HG03457 (cell line): ENCODE measurements around the gene WDR7.

ENCODE experiments used
- ATAC-seq: cut with Tn5 transposase; IDR thresholded peaks from one replicate; pipeline ENCODE4 v1.9.1; 2021; ENCODE audit warnings: moderate number of reproducible peaks; ENCODE audit not compliant: unreplicated experiment

Gene WDR7

DNA sequence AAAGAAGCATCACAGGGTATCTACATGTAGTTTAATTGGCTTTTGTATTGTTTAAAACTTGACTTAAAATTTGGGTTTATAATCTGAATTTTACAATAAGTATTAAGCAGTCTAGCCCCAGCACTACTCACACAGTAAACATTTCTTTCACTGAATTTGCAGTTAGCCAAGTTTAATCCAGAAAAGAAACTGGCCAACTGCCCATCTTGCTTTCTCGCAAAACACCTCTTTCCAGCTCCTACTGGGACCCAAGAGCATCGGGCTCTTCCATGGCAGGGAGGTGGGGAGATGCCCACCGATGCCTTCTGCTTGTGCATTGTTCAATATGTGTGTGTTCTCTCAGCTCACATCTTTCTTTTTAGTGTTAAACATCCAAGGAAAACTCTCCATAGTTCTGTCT lies 283.0 kb downstream of the WDR7 start:
- ATAC-seq: no peak

DNA sequence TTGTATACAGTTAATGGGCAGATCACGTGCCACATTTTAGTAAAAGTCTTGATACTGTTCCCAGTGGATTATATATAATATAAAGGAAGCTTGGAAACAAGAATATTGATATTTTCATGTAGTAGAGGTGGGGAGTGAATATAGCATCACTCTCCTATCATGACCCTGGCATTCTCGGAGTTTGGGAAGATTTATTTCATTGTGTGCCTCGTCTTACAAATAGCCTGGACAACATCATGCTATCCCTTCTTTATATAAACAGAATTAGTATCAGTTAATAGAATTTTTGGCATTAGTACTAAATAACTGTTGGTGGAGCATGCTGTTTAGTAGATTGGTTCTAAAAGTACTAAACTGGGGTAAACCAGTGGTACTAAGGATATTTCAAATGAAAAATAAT lies 283.7 kb downstream of the WDR7 start:
- ATAC-seq: no peak

GRCh38 chr18:56935434-56936040 lies 284.4 kb downstream of the WDR7 start:
- ATAC-seq: no peak

DNA sequence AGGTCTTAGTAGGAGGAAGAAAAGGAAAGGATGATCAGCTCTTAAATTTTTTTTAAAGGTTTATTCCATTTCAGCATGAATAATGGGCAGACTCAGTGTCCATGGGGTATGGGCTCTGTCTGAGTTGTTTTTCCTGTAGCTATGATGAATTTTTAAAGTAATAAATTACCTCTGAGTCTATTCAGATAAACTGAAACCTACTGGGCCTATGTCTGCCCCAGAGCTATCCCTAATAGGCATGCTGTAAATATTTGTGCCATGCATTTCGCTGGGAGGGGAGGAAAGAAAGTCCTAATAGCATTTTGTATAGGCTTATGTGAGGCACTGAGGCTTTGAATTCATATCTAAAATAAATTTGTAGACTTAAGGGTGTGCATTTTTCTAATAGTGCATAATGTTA lies 285.3 kb downstream of the WDR7 start:
- ATAC-seq: no peak

DNA sequence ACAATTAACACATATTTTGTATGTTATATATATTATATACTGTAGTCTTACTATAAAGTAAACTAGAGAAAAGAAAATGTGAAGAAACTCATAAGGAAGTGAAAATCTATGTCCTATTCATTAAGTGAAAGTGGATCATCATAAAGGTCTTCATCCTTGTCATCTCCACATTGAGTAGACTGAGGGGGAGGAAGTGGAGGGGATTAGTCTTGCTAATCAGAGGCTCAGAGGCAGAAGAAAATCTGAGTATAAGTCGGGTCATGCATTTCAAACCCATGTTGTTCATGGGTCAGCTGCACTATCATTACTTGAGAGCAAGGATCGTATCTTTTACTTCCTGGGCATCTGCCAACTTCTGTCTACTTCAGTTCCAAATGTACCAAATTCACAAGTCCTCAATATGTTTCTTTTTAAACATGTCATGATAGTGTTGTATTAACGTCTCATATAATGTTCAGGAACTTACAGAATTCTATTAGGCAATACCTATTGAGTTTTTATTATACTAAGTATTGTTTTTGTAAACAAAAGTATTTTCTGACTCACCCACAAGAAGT lies 286.8 kb downstream of the WDR7 start:
- no peak for ATAC-seq

- no peak for ATAC-seq
Observed at GRCh38 chr18:56945171-56946083, 294.3 kb downstream of the WDR7 start.

GRCh38 chr18:56947236-56947635 lies 296.1 kb downstream of the WDR7 start:
- no peak for ATAC-seq

DNA sequence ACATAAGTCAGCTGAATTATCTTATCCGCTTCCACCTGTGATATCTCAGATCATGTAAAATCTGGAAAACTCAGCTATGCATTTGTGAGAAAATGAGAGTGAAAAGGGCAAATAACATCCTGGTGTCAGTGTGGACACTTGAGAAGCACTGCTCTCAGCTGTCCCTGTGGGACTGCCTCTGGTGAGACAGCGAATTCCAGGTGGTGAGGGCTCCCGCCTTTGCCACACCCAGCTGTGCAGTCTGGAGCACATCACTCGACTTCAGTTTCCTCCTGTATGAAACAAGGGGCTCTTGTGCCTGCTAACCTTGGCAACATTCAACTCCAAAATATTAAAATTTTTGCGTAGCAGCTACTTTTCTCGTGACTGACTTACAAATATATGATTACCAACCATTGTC lies 300.9 kb downstream of the WDR7 start:
- ATAC-seq: no peak

DNA sequence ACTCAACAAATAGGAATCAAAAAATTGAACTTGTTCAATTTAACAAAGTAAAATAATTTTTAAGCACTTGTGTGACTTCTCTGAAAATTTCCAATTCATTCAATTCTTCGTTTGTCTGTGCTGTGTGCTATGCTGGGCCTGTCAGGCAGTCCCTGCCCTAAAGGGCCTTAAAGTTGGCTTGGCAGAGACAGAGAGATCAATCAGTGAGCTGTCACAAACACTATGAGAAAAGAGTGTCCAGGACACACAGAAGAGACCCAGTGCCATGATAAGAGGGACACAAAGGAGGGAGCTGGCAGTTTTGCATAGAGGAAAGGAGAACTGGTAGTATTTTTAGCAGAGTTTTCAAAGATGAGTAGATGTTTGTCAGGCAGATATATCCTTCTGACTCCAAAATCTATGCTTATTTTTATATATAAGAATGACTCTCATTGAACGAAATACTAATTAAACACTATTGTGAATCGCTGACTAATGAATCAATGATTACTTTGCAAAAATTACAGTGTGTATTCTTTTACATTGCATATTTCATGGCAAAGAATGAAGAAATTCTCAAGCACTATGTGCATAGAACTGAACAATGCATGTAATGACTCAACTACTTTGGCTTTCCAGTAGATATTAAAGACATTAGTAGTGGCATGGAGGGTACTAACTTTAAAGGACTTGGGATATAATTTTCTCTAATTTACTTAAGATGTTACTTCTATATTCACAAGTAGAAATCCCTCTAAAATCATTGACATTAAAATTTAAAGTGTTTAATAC lies 302.5 kb downstream of the WDR7 start:
- ATAC-seq: no peak

DNA sequence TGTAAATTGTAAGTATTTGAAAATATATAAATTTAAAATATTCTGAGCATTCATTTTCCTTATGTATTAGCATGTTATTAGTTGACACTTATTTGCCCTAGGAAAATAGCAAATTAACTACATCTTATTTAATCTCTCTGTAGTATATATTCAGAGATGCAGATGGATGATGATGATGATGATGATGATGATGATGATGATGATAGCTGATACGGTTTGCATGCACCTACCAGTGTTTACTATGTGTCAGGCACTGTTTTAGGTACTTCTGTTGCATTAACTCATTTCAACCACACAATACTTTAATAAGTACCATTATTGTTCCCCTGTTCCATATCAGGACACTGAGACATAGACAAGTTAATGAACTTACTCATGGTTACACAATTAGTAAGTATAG lies 304.3 kb downstream of the WDR7 start:
- ATAC-seq: no peak

DNA sequence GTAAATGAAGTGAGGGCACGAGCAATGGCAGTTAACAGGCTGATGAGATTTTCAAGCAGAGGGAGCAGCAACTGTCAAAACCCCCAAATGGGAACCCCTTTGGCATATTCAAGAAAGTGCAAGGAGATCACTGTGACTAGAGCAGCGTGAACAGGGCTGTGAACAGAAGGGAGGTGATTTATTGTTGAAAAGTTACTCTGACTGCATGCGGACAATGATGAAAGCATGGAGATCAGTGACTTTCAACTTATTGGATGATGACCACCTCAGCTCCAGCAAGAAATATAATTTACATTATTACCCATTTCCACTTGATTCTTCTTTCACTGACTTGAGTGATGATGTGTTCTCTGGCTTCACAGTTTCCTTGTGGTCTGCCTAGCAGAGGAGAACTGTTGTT lies 308.0 kb downstream of the WDR7 start:
- ATAC-seq: no peak

DNA sequence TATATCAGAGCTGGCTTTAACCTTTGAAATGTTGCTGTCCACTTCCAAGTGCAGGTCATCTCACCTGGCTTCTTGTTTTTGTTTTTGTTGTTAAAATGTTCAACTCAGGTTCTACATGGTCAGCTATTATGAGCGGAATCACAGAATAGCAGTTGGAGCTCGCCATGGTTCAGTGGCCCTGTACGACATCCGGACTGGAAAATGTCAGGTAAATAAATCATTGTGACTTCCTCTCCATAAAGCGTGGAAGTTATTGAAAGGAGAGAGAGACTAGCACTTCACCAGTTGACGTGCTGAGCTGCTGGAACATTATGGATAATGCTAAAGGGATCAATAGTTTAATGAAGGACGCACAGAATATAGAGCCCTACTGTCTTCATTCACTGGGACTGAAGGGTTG lies 311.2 kb downstream of the WDR7 start:
- ATAC-seq: no peak

GRCh38 chr18:56967035-56967434 lies 315.9 kb downstream of the WDR7 start:
- ATAC-seq: no peak

DNA sequence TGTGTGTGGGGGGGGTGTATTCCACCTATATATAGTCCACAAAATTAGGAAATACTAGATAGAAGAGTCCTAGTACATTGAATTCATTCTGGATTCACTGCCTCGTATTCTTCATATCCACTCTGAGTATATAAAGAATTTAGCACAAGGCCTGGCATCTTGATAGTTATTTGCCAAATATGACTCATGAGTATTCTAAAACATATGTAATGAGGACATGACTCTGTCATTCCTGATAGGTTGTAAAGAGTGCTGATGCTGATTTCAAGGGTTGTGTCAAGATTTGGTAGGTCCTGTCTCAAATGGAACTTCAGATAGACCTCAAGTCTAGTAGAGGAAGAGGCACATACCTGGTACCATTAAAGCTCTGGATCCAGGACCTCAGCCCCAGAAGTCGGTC lies 322.3 kb downstream of the WDR7 start:
- ATAC-seq: no peak

DNA sequence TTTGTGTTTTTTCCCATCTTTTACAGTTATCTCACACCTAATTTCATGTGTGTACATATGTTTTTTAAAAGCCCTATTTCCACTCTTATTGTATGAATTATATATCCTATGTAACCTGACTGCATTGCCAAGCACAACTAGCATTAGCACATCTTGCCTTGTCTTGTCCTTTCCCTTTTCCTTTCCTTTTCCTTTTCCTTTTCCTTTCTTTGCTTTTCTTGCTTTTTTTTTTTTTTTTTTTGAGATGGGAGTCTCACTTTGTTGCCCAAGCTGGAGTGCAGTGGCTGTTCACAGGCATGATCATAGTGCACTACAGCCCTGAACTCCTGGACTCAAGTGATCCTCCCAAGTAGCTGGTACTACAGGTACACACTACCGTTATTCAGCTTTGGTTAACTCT lies 323.0 kb downstream of the WDR7 start:
- no peak for ATAC-seq

DNA sequence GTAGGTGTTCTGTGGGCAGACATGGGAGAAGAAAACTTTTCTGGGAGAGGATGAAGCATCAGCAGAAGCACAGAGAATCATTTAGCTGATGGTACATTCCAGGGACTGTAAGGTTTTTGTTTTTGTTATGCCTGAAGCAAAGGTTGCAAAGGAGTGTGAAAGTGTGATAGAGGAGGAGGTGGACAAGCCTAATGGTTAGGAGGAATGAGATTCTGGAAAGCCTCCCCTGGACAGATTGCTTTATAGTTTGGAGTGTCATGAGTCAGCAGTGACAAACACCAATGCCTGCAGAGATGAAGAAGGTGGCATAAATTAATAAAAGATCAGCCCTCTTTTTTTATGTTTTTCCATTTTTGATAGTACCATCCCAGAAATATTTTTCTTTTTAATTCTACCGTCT lies 324.1 kb downstream of the WDR7 start:
- ATAC-seq: no peak

GRCh38 chr18:56977309-56977708 lies 326.1 kb downstream of the WDR7 start:
- no peak for ATAC-seq

DNA sequence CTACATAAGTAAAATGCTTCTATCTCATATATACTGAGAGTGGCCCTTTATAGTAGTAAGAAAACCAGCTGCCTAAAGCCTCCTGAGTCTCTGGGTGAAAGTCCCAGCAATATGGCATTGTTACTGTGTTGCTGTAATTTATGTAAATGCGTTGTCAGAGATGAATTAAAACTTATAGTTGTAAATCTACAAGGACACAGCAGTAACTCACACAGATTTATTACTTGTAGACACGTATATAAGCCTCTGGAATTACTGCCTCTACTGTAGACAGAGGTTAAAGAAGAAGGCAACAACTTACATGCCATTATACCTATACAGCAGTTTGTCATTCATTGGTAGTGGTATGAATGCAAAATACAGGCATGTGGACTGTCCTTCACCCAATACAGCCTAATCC lies 326.6 kb downstream of the WDR7 start:
- ATAC-seq: no peak

- ATAC-seq: no peak
Observed at GRCh38 chr18:56980151-56980550, 329.0 kb downstream of the WDR7 start.

- ATAC-seq: no peak
Observed at GRCh38 chr18:56982766-56983165, 331.6 kb downstream of the WDR7 start.

- ATAC-seq: no peak
Observed at GRCh38 chr18:56983275-56983992, 332.3 kb downstream of the WDR7 start.
